TTC549 (cell line): ENCODE measurements around the gene ARRDC4.
"Not testable (repeated sequence)": the region's sequence is repeated elsewhere in the genome, so short reads cannot be mapped to it uniquely, and the experiment has no call there.

Source experiments
- FAIRE-seq: peaks from 2 replicates; lab custom pipeline; 2012; peaks lifted over from hg19 to GRCh38; lab: Jason Lieb, UNC

Gene ARRDC4

DNA sequence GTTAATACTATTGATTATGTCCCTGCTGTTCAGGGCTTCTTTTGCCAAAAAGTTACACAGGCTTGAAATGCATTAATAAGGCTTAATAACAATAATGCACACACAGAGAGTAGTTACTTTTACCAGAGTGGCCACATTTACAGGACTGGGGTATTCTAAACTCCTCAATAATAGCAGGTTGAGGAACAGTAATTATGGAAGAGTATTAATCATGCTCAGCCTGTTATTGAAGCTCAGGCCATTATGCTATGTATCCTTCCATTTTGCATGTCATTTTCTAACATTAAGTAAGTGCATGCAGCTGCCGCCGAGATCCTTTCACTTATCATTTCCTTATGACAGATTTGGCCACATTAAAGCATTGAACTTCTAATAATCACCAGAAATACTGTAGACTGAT, 5.7 kb downstream of the ARRDC4 start:
- FAIRE-seq: no peak

DNA sequence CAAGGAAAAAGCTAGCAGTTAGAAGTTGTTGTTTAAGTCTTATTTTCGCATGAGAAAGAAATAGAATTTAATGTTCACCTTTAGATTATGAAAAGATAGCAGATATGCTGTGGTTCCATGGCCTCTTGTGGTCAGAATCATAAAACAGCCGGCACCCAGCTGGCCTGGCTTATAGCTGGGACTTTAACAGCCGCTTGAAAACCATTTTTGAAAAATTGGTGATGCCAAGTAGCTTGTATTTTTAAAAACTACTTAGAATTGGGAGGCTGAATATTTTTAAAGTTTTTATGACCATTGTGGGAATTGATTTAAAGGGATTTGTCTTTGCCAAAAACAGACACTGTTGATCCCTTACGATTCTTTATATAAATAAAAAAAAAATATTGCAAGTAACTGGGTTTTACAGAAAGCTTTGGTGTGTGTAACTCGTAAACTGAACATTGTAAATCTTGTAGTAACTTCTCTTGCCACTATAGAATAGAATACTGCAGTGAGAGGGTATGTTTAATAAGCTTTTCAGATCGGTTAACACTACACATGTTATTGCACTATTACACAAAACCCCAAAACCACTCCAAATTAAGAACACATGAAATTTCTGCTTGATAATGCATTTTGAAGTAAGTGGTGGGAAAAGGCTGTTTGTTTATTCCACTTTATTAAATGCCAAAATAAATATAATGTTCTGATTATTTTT, 6.6 kb downstream of the ARRDC4 start:
- no peak for FAIRE-seq

GRCh38 chr15:97967881-97968280, 7.4 kb downstream of the ARRDC4 start:
- no peak for FAIRE-seq

DNA sequence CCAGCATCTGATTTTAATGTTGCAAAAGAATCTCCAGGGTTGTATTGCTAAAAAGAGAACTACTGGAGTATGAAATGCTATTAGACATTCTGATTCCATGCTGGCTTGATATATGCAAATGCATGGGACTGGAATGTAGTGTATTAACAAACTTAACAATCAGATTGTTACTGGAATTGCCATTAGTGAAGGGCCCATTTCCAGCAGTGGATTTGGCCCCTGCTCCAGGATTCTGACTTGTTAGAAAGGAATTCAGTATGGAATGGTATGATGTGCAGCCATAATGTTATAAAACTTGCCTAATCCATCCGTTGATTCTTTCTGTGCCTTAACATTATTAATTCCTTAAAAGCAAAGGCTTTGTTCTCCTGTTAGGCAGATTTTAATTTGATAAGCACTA, 7.9 kb downstream of the ARRDC4 start:
- FAIRE-seq: no peak

- FAIRE-seq: no peak
These were observed 11.9 kb downstream of the ARRDC4 start for GRCh38 chr15:97972366-97972765.

DNA sequence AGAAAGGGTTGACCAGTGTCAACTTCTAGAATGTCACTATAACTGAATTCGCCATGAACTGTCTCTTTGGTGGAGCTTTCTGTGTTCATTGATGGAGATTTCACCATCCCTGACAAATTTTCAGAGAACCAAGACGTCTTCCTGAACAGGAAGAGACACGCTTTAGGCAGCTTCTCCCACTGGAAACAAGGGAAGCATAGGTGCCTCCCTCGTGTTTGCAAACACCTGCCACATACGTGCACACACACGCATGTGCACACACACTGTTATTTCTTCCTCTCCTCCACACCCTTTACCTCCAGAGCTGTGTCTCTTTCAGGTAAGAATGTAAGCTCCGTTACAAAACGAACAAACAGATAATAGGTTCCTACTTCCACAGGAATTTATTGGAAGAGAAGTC, 15.6 kb downstream of the ARRDC4 start:
- no peak for FAIRE-seq

GRCh38 chr15:97976766-97977503, 16.4 kb downstream of the ARRDC4 start:
- no peak for FAIRE-seq

- no peak for FAIRE-seq
These were observed 17.2 kb downstream of the ARRDC4 start for GRCh38 chr15:97977734-97978133.

- no peak for FAIRE-seq
These were observed 18.1 kb downstream of the ARRDC4 start for GRCh38 chr15:97978401-97979139.

DNA sequence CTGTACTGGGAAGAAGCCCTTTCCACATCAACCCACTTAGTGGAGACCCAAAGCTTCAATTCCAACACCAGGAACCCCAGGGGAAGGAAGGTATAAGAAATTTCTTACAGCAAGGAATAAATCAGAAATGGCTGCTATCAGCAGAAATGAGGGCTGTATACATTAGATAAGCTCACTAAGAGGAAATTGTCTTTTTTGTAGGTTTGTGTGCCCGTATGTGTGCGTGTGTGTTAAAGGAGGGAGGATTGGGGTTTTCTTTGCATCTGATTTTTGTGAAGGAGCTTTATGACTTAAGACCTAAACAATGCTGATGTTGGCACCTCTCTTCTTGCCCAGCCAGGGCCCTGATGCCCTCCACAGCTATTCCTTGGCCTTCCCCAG, 18.6 kb downstream of the ARRDC4 start:
- FAIRE-seq: no peak

- FAIRE-seq: no peak
These were observed 20.6 kb downstream of the ARRDC4 start for GRCh38 chr15:97981058-97981457.

DNA sequence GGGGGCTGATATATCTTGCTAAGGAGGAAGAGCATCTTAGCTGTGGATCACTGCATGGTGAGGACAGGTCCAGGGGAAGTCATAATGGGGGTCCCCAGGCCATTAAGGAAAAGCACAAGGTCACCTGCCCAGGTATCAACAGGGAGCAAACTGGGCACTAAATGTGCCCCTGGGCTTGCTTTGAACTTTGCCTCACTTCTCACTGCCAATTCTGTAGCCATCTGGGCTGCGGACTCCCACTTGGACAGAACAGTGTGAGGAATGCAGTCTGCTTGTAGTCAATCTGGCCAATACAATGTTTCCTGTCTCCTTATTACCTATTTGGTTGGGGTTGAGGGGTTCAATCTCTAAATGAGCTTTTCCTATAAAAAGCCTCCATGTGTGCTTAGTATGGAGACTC, 21.3 kb downstream of the ARRDC4 start:
- FAIRE-seq: no peak

DNA sequence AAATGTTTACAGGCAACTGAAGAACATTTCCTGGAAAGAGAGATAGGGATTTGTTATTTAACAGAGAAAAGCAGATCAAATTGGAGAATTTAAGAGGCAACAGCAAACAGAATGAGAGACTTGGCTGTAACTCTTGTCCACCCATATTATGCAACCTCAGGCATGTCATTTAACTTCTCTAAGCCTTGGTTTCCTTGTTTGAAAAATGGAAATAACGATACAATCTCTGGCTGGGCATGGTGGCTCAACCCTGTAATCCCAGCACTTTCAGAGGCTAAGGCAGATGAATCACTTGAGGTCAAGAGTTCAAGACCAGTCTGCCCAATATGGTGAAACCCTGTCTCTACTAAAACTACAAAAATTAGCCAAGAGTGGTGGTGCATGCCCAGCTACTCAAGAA, 23.7 kb downstream of the ARRDC4 start:
- no peak for FAIRE-seq

DNA sequence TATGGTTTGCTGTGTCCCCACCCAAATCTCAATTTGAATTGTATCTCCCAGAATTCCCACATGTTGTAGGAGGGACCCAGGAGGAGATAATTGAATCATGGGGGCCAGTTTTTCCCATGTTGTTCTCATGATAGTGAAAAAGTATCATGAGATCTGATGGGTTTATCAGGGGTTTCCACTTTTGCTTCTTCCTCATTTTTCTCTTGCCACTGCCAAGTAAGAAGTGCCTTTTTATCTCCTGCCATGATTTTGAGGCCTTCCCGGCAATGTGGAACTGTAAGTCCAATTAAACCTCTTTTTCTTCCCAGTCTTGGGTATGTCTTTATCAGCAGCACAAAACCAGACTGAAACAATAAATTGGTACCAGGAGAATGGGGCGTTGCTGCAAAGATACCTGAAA, 25.5 kb downstream of the ARRDC4 start:
- not testable (repeated sequence) for FAIRE-seq

- no peak for FAIRE-seq
These were observed 26.3 kb downstream of the ARRDC4 start for GRCh38 chr15:97986781-97987180.

- FAIRE-seq: no peak
These were observed 28.8 kb downstream of the ARRDC4 start for GRCh38 chr15:97989299-97989698.

DNA sequence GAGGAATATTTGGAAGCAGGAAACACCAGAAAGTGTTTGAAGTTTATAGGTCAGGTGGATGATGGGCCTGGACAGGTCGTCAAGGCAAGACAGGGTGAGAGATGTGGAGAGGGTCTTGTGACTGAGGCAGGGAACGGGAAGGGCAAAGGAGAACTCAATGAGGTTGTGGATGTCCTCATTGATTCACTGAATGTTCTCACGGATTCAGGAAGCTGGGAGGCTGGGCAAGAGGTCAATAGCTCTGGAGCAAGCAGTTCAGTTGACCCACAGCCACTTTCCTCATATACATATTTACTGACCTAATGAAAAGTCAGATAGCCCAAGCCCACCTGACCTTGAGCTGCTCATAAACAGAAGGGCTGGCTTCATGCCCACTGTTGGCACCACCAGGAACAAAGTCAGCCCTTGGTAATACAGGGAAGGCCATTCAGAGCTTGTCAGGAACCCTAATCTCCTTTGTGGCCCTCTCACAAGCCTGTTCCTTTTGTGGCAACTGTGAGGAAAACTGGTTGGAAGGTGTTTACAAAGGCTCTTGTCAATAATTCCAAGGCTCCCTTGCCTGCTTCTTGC, 31.6 kb downstream of the ARRDC4 start:
- FAIRE-seq: no peak

- no peak for FAIRE-seq
These were observed 32.3 kb downstream of the ARRDC4 start for GRCh38 chr15:97992823-97993222.

DNA sequence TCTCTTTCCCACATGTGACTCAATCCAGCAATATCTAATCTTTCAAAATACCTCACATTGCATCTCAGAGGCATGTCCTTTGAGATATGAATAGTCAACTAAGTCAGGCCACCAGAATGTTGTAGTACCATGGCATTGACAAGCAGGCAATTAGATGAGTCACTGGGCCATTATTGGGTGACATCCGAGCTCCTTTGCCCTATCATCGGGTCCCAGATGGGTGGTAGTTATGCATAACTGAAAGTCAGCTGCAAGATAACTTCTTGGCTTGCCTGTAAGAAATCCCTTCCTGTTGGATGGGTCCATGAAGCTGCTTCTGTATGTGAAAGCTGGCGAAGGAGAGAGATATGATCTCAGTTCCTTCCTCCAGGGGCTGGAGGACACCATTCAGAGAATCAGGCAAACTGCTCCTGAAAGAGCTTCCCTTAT, 32.8 kb downstream of the ARRDC4 start:
- FAIRE-seq: no peak

- no peak for FAIRE-seq
These were observed 33.7 kb downstream of the ARRDC4 start for GRCh38 chr15:97994236-97994635.

DNA sequence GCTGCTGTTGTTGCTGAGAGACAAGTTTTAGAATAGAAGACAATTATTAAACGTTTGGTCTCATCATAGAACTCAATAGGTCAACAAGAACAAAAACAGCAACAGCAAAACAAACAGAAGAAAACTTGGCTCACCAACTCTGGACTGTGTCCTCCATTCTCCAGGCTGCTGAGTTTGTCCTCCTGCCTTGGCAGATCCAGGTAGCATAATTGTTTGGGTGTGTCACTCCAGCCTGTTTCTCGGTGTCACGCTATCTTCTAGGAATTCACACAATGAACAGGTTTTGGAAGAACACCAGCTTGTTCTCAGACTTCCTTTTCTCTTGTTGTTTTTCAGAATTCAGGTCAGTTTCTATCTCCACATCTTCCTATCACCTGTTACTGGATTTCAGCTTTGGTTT, 34.7 kb downstream of the ARRDC4 start:
- FAIRE-seq: no peak

- FAIRE-seq: no peak
These were observed 35.5 kb downstream of the ARRDC4 start for GRCh38 chr15:97995881-97996603.
